Endothelial cell of umbilical vein (primary cell): ENCODE results near the gene C4orf50. TPM values are rescaled to one million over a fixed set of nuclear protein-coding genes. Genes with fewer than 3 reads are reported as not detected.

ENCODE experiments used
- BruUV-seq: library from RNA; stranded (reverse); fragments of 400-500 nt; replicated peaks from 2 replicates; lab custom pipeline; 2021; lab: Mats Ljungman, UMichigan
- CTCF ChIA-PET: fragments of 300-600, 350-600 bp; sonication (Branson Sonifier 250); formaldehyde crosslinking; loops from one replicate; lab custom pipeline; 2021; ENCODE audit warnings: antibody characterized with exemption, inconsistent platforms; lab: Charles Lee
- POLR2A ChIA-PET: fragments of 300-600, 350-600 bp; sonication (Branson Sonifier 250); formaldehyde crosslinking; loops from one replicate; lab custom pipeline; 2021; ENCODE audit warnings: antibody characterized with exemption, inconsistent platforms; lab: Charles Lee
- DNase-seq: peaks from one replicate; pipeline ENCODE4 v3.0.0-alpha.2; 2011; ENCODE audit warnings: low read depth, low spot score
- FAIRE-seq: peaks from 2 replicates; lab custom pipeline; 2011; peaks lifted over from hg19 to GRCh38; lab: Jason Lieb, UNC
- H2AFZ ChIP-seq: 2 replicates; pipeline ENCODE4 v1.6.0; 2012; ENCODE audit warnings: low read depth, low read length, control low read depth, inconsistent platforms
- H3K27ac ChIP-seq: 2 replicates; pipeline ENCODE4 v1.5.1; 2011; ENCODE audit warnings: low read depth, mild to moderate bottlenecking, control low read depth, low read length, moderate library complexity; ENCODE audit not compliant: insufficient read depth
- H3K27me3 ChIP-seq, 2 experiments: 2 replicates each; pipeline versions ENCODE4 v1.6.0 to v1.6.1; 2011; ENCODE audit warnings: low read length in 2 of 2, mixed read lengths in 1 of 2; ENCODE audit not compliant: control insufficient read depth in 2 of 2, insufficient read depth in 2 of 2
- H3K36me3 ChIP-seq, 2 experiments: 2 replicates in 1 of 2; 3 replicates in 1 of 2; pipeline ENCODE4 v1.5.1; 2011; ENCODE audit warnings: low read length in 2 of 2, mild to moderate bottlenecking in 1 of 2, moderate library complexity in 1 of 2; ENCODE audit not compliant: control insufficient read depth in 2 of 2, insufficient read depth in 2 of 2; ENCODE audit errors: extremely low read depth in 1 of 2
- H3K4me1 ChIP-seq: 3 replicates; pipeline ENCODE4 v1.5.1; 2011; ENCODE audit warnings: mild to moderate bottlenecking, low read length; ENCODE audit not compliant: control insufficient read depth, insufficient read depth; ENCODE audit errors: extremely low read depth
- H3K4me2 ChIP-seq: 2 replicates; pipeline ENCODE4 v1.6.1; 2011; ENCODE audit warnings: low read length, control low read depth, mixed read lengths; ENCODE audit not compliant: insufficient read depth
- H3K4me3 ChIP-seq, 3 experiments: fragments of 200-600 bp in 1 of 3; sonication (generic), shearing (Covaris generic) in 1 of 3; replicated peaks in 1 of 3; 2 replicates each; pipeline ENCODE4 v1.5.1; 2011 to 2016; ENCODE audit warnings: control low read depth in 3 of 3, low read length in 3 of 3, mild to moderate bottlenecking in 2 of 3, inconsistent platforms in 1 of 3, low read depth in 1 of 3, moderate library complexity in 1 of 3; ENCODE audit not compliant: insufficient read depth in 1 of 3
- H3K79me2 ChIP-seq: 2 replicates; pipeline ENCODE4 v1.6.0; 2012; ENCODE audit warnings: low read length, inconsistent platforms; ENCODE audit not compliant: control insufficient read depth, insufficient read depth
- H3K9ac ChIP-seq: replicated peaks from 2 replicates; pipeline ENCODE3; 2011; ENCODE audit warnings: low read length, control low read depth; ENCODE audit not compliant: insufficient read depth; ENCODE audit errors: extremely low read depth
- H3K9me1 ChIP-seq: replicated peaks from 3 replicates; pipeline ENCODE4 v1.6.0; 2011; ENCODE audit warnings: mild to moderate bottlenecking, low read length; ENCODE audit not compliant: control insufficient read depth, insufficient read depth; ENCODE audit errors: extremely low read depth
- H3K9me3 ChIP-seq: replicated peaks from 2 replicates; pipeline ENCODE4 v1.5.1; 2012; ENCODE audit warnings: low read length, inconsistent platforms; ENCODE audit not compliant: control insufficient read depth, insufficient read depth
- H4K20me1 ChIP-seq: replicated peaks from 2 replicates; pipeline ENCODE3; 2011; ENCODE audit warnings: mild to moderate bottlenecking, low read length; ENCODE audit not compliant: control insufficient read depth, insufficient read depth; ENCODE audit errors: extremely low read depth
- CTCF ChIP-seq, 2 donors: IDR thresholded peaks; 1 replicate in 1 of 2; 2 replicates in 1 of 2; pipeline ENCODE4 v1.5.1; 2011; ENCODE audit warnings: low read length in 2 of 2, mild to moderate bottlenecking in 2 of 2, moderate library complexity in 2 of 2, control low read depth in 1 of 2, inconsistent platforms in 1 of 2, low read depth in 1 of 2; ENCODE audit not compliant: insufficient read depth in 1 of 2; ENCODE audit errors: extremely low read depth in 1 of 2
- EZH2 ChIP-seq: IDR thresholded peaks from 2 replicates; pipeline ENCODE4 v1.6.1; 2012; ENCODE audit warnings: borderline replicate concordance, low read depth, mild to moderate bottlenecking, moderate library complexity, low read length, inconsistent platforms; ENCODE audit not compliant: severe bottlenecking
- FOS ChIP-seq: IDR thresholded peaks from 2 replicates; pipeline ENCODE4 v1.6.1; 2011; ENCODE audit warnings: mild to moderate bottlenecking, low read length, moderate library complexity, borderline replicate concordance; ENCODE audit not compliant: insufficient read depth
- GATA2 ChIP-seq: IDR thresholded peaks from 2 replicates; pipeline ENCODE4 v1.7.0; 2011; ENCODE audit warnings: low read depth, mild to moderate bottlenecking, moderate library complexity, mixed read lengths, low read length; ENCODE audit not compliant: insufficient read length, insufficient read depth
- JUN ChIP-seq: IDR thresholded peaks from 2 replicates; pipeline ENCODE4 v1.6.1; 2011; ENCODE audit warnings: borderline replicate concordance, low read depth; ENCODE audit not compliant: insufficient read length, insufficient read depth
- MAX ChIP-seq: IDR thresholded peaks from 2 replicates; pipeline ENCODE4 v1.6.1; 2011; ENCODE audit not compliant: insufficient read depth, insufficient read length
- MYC ChIP-seq: IDR thresholded peaks from one replicate; pipeline ENCODE4 v1.6.1; 2011; ENCODE audit warnings: mild to moderate bottlenecking, low read depth, low read length
- POLR2A ChIP-seq: IDR thresholded peaks from 2 replicates; pipeline ENCODE4 v1.6.1; 2012; ENCODE audit warnings: low read depth, mild to moderate bottlenecking, control low read depth, low read length
- POLR2AphosphoS5 ChIP-seq: IDR thresholded peaks from 2 replicates; pipeline ENCODE4 v1.6.1; 2012; ENCODE audit warnings: low read depth, mild to moderate bottlenecking, control low read depth, low read length, moderate library complexity; ENCODE audit not compliant: insufficient read depth
- dilution Hi-C: fragments of 300-500 bp; cut with MboI; formaldehyde crosslinking; loops from one replicate; pipeline ENCODE4 v1.15.0; 2019; ENCODE audit warnings: low sequenced_read_pairs; ENCODE audit not compliant: extremely low pct_ligation_motif_present
- intact Hi-C: fragments of 100-400 bp; cut with micrococcal nuclease; formaldehyde crosslinking; loops from one replicate; pipeline ENCODE4 v1.10.0; 2022
- polyA plus RNA-seq, 4 experiments: library from polyadenylated mRNA; depleted of rRNA in 3 of 4; stranded (reverse) in 3 of 4; unstranded in 1 of 4; fragments of >200 nt; gene quantifications; 2 replicates each; pipeline versions ENCODE4 v1.2.1 to v1.2.3, GENCODE V29; 2011 to 2012; ENCODE audit warnings: missing spikeins in 1 of 4
- total RNA-seq: library from RNA; stranded (reverse); gene quantifications from 2 replicates; pipeline ENCODE4 v1.2.3, GENCODE V29; 2021

C4orf50 gene
- total and polyA plus RNA-seq, 2 donors (not counting 3 experiments of a cell fraction or from before 2014, with no cell fraction given) = not detected

- no peak for TF ChIP-seq JUN
- no peak for TF ChIP-seq GATA2
- no peak for TF ChIP-seq MAX
- TF ChIP-seq CTCF (IDR thresholded peaks at IDR 0.05; ENCODE audit: extremely low read depth in 1 of 2, insufficient read depth in 1 of 2, low read depth in 1 of 2, low read length in 2 of 2) = no peak
- no peak for TF ChIP-seq POLR2A
- no peak for TF ChIP-seq MYC
- H3K4me1 ChIP-seq = no peaks in the 10 kb centered on the region
Observed at GRCh38 chr4:5913454-5913853, 104.8 kb downstream of the C4orf50 start.

GRCh38 chr4:5912614-5913019, 105.6 kb downstream of the C4orf50 start:
- Histone ChIP-seq H3K27ac (no peak overlapping the region), H3K9ac (no peak overlapping the region), H3K4me1 (no peaks in the 10 kb centered on the region), H2AFZ (no peak overlapping the region), H3K4me3 (no peak overlapping the region), H3K9me3 (no peaks in the 10 kb centered on the region), H3K9me1 (no peaks in the 10 kb centered on the region), H3K4me2 (no peak overlapping the region), H3K27me3 (no peaks in the 10 kb centered on the region), H3K36me3 (no peaks in the 10 kb centered on the region), H3K79me2 (no peaks in the 10 kb centered on the region), H4K20me1 (no peaks in the 10 kb centered on the region)
- TF ChIP-seq MAX (no peak), POLR2A (no peak), FOS (no peak), POLR2AphosphoS5 (no peak), EZH2 (no peak), GATA2 (no peak), JUN (no peak), CTCF (IDR thresholded peaks at IDR 0.05; ENCODE audit: extremely low read depth in 1 of 2, insufficient read depth in 1 of 2, low read depth in 1 of 2, low read length in 2 of 2) (no peak), MYC (no peak)
- dilution Hi-C loops (no loop called here), intact Hi-C loops (no loop called here)
- BruUV-seq = no TSS peak
- ChIA-PET CTCF (no interaction called here), POLR2A (no interaction called here)
- DNase-seq (no peak), FAIRE-seq (no peak)

More at GRCh38 chr4:5913454-5913853, 104.8 kb downstream of the C4orf50 start:
- Histone ChIP-seq H3K79me2 (no peaks in the 10 kb centered on the region), H4K20me1 (no peaks in the 10 kb centered on the region), H3K27me3 (no peaks in the 10 kb centered on the region), H3K36me3 (no peaks in the 10 kb centered on the region), H3K4me3 (no peak overlapping the region), H2AFZ (no peak overlapping the region), H3K9me3 (no peaks in the 10 kb centered on the region), H3K9ac (no peak overlapping the region), H3K27ac (no peak overlapping the region), H3K4me2 (no peak overlapping the region), H3K9me1 (no peaks in the 10 kb centered on the region)
- FAIRE-seq (no peak), DNase-seq (no peak)
- CTCF ChIA-PET = no interaction called here
- intact Hi-C loops = no loop called here
- dilution Hi-C loops = no loop called here
- BruUV-seq = no TSS peak
- POLR2A ChIA-PET = no interaction called here
